ENCODE data around the gene MICALL2. TPM values are rescaled to one million over a fixed set of nuclear protein-coding genes. Genes with fewer than 3 reads are reported as not detected.

Gene MICALL2
- polyA plus RNA-seq, 1 donor from 2014 or later, result 12.8 TPM

- H3K4me3 ChIP-seq (ENCODE audit: low read length), result peak overlapping the region; percentile 92
- H3K27ac ChIP-seq (ENCODE audit: low read length), result no peak overlapping the region
- no peaks in the 10 kb centered on the region for H3K9me2 ChIP-seq (ENCODE audit: insufficient read depth, low read length)
- no peaks in the 10 kb centered on the region for H3K36me3 ChIP-seq (ENCODE audit: insufficient read depth, low read length)
- no peak overlapping the region for H3K9ac ChIP-seq (ENCODE audit: low read length)
- no peaks in the 10 kb centered on the region for H3K9me3 ChIP-seq (ENCODE audit: low read length)
- H3K79me2 ChIP-seq (replicated peaks; ENCODE audit: insufficient read depth, low read length), result no peaks in the 10 kb centered on the region
- H3K4me2 ChIP-seq (ENCODE audit: low read length), result no peak overlapping the region
- H4K20me1 ChIP-seq (ENCODE audit: insufficient read depth), result no peaks in the 10 kb centered on the region
- no peak overlapping the region for H2AFZ ChIP-seq (ENCODE audit: low read depth, low read length)
- H3F3A ChIP-seq (ENCODE audit: insufficient read depth, low read length, poor library complexity, severe bottlenecking), result no peaks in the 10 kb centered on the region
- no peaks in the 10 kb centered on the region for H3K27me3 ChIP-seq (ENCODE audit: insufficient read depth, low read depth, low read length)
- TF ChIP-seq EZH2 (IDR thresholded peaks at IDR 0.05; ENCODE audit: borderline replicate concordance, insufficient read depth, low read length, poor library complexity, severe bottlenecking) (no peak), TAF1 (IDR thresholded peaks at IDR 0.05; ENCODE audit: low read depth) (no peak), CTCF (IDR thresholded peaks at IDR 0.05; ENCODE audit: poor library complexity, severe bottlenecking) (no peak), RAD21 (conservative IDR thresholded peaks at IDR 0.05) (no peak), POLR2AphosphoS5 (IDR thresholded peaks at IDR 0.05) (no peak), SMC3 (conservative IDR thresholded peaks at IDR 0.05; ENCODE audit: poor library complexity) (no peak), REST (IDR thresholded peaks at IDR 0.05; ENCODE audit: borderline replicate concordance) (no peak), EP300 (conservative IDR thresholded peaks at IDR 0.05; ENCODE audit: poor library complexity, severe bottlenecking) (no peak), MXI1 (conservative IDR thresholded peaks at IDR 0.05; ENCODE audit: poor library complexity, severe bottlenecking) (no peak)
Measured at GRCh38 chr7:1457059-1457948, 2.0 kb downstream of the MICALL2 start.

- H4K20me1 ChIP-seq (ENCODE audit: insufficient read depth), result no peaks in the 10 kb centered on the region
Measured at GRCh38 chr7:1455955-1456354, 3.3 kb downstream of the MICALL2 start.

More at GRCh38 chr7:1455955-1456354, 3.3 kb downstream of the MICALL2 start:
- no peaks in the 10 kb centered on the region for H3K79me2 ChIP-seq (replicated peaks; ENCODE audit: insufficient read depth, low read length)
- TF ChIP-seq REST (IDR thresholded peaks at IDR 0.05; ENCODE audit: borderline replicate concordance) (no peak), EP300 (conservative IDR thresholded peaks at IDR 0.05; ENCODE audit: poor library complexity, severe bottlenecking) (no peak), MXI1 (conservative IDR thresholded peaks at IDR 0.05; ENCODE audit: poor library complexity, severe bottlenecking) (no peak), RAD21 (conservative IDR thresholded peaks at IDR 0.05) (no peak), EZH2 (IDR thresholded peaks at IDR 0.05; ENCODE audit: borderline replicate concordance, insufficient read depth, low read length, poor library complexity, severe bottlenecking) (no peak), SMC3 (conservative IDR thresholded peaks at IDR 0.05; ENCODE audit: poor library complexity) (no peak), POLR2AphosphoS5 (IDR thresholded peaks at IDR 0.05) (no peak), TAF1 (IDR thresholded peaks at IDR 0.05; ENCODE audit: low read depth) (no peak), CTCF (IDR thresholded peaks at IDR 0.05; ENCODE audit: poor library complexity, severe bottlenecking) (no peak)
- H3K9ac ChIP-seq (ENCODE audit: low read length), result no peak overlapping the region
- no peak overlapping the region for H3K4me3 ChIP-seq (ENCODE audit: low read length)
- H3K27ac ChIP-seq (ENCODE audit: low read length), result no peak overlapping the region
- no peaks in the 10 kb centered on the region for H3F3A ChIP-seq (ENCODE audit: insufficient read depth, low read length, poor library complexity, severe bottlenecking)
- no peak overlapping the region for H2AFZ ChIP-seq (ENCODE audit: low read depth, low read length)
- no peaks in the 10 kb centered on the region for H3K36me3 ChIP-seq (ENCODE audit: insufficient read depth, low read length)
- H3K27me3 ChIP-seq (ENCODE audit: insufficient read depth, low read depth, low read length), result no peaks in the 10 kb centered on the region
- H3K4me2 ChIP-seq (ENCODE audit: low read length), result no peak overlapping the region
- H3K9me3 ChIP-seq (ENCODE audit: low read length), result no peaks in the 10 kb centered on the region
- H3K9me2 ChIP-seq (ENCODE audit: insufficient read depth, low read length), result no peaks in the 10 kb centered on the region

Measured in neural cell (in vitro differentiated cells).